ENCODE results near the gene PRKCE. TPM values are rescaled to one million over a fixed set of nuclear protein-coding genes. Genes with fewer than 3 reads are reported as not detected.

Gene PRKCE
- total and polyA plus RNA-seq, 2 of the 8 experiments (the other 6 are each of a cell fraction or from before 2014, with no cell fraction given), result 0.54 to 2.1 TPM

- FAIRE-seq, result no peak
Observed at GRCh38 chr2:45983213-45983612, 331.7 kb downstream of the PRKCE start.

More at GRCh38 chr2:45983213-45983612, 331.7 kb downstream of the PRKCE start:
- Histone ChIP-seq H2BK12ac (ENCODE audit: low read depth, low read length) (no peak overlapping the region), H3K56ac (replicated peaks; ENCODE audit: insufficient read length, low read depth, low read length) (no peak overlapping the region), H3K4me3 (ENCODE audit: extremely low read depth in 1 of 4, insufficient read depth in 2 of 4, low read depth in 3 of 4, low read length in 4 of 4) (no peak overlapping the region), H3K14ac (ENCODE audit: insufficient read length) (no peak overlapping the region), H3K23ac (ENCODE audit: insufficient read length) (no peak overlapping the region), H4K20me1 (replicated peaks in 1 of 2; ENCODE audit: control insufficient read depth in 1 of 2, insufficient read depth in 2 of 2, low read length in 2 of 2) (no peaks in the 10 kb centered on the region), H3K4me1 (replicated peaks in 1 of 4; ENCODE audit: control insufficient read depth in 3 of 4, insufficient read depth in 4 of 4, low read length in 3 of 4) (no peaks in the 10 kb centered on the region; a peak in 1 of 7 replicates), H2BK120ac (replicated peaks; ENCODE audit: low read depth, low read length) (no peak overlapping the region), H2BK15ac (ENCODE audit: low read length) (no peak overlapping the region), H3K79me2 (ENCODE audit: control insufficient read depth in 1 of 2, insufficient read depth in 2 of 2, low read length in 2 of 2) (no peaks in the 10 kb centered on the region), H3K27me3 (replicated peaks in 1 of 4; ENCODE audit: control insufficient read depth in 3 of 4, extremely low read depth in 1 of 4, insufficient read depth in 3 of 4, low read length in 3 of 4) (no peaks in the 10 kb centered on the region), H4K8ac (ENCODE audit: extremely low read depth, insufficient read depth, low read length) (no peak overlapping the region), H2AK5ac (ENCODE audit: low read depth, low read length) (no peak overlapping the region), H2BK20ac (ENCODE audit: low read length) (no peak overlapping the region), H3K27ac (ENCODE audit: low read depth, low read length) (no peak overlapping the region), H3K18ac (ENCODE audit: extremely low read depth, low read length) (no peak overlapping the region), H3K4ac (replicated peaks; ENCODE audit: insufficient read length, low read depth, low read length) (no peak overlapping the region), H4K91ac (replicated peaks; ENCODE audit: insufficient read length, low read length) (no peak overlapping the region), H3K23me2 (ENCODE audit: low read depth, low read length) (no peaks in the 10 kb centered on the region), H3K9ac (replicated peaks in 1 of 4; ENCODE audit: extremely low read depth in 1 of 4, low read depth in 3 of 4, low read length in 3 of 4) (no peak overlapping the region), H3K4me2 (ENCODE audit: insufficient read depth in 1 of 2, low read depth in 2 of 2, low read length in 2 of 2) (no peak overlapping the region), H4K5ac (ENCODE audit: insufficient read length, low read depth, low read length) (no peak overlapping the region), H3K9me3 (ENCODE audit: insufficient read depth in 2 of 2, low read depth in 1 of 2, low read length in 1 of 2) (no peaks in the 10 kb centered on the region), H3K36me3 (ENCODE audit: control insufficient read depth in 2 of 4, insufficient read depth in 4 of 4, low read length in 3 of 4) (no peaks in the 10 kb centered on the region), H2BK5ac (ENCODE audit: low read depth, low read length) (no peak overlapping the region), H2AFZ (ENCODE audit: low read length) (no peak overlapping the region), H3K79me1 (ENCODE audit: low read depth, low read length) (no peaks in the 10 kb centered on the region)
- peak in 1 of 2 experiments; percentile 17 for DNase-seq (ENCODE audit: low read depth in 1 of 2, low spot score in 2 of 2)
- 96% methylated on average over 7 of the region's 7 CpGs; no CpG with 5 or more reads in 1 of the 2 experiments for WGBS, 2 experiments (ENCODE audit: extremely low coverage in 1 of 2, insufficient coverage in 1 of 2, insufficient read length in 1 of 2, insufficient replicate concordance in 2 of 2, low coverage in 1 of 2, low lambda C conversion rate in 2 of 2, missing lambda C conversion rate in 1 of 2)
- ChIA-PET CTCF (ENCODE audit: partially characterized antibody) (interaction anchor here (0.6 kb wide), 1 partner anchor 67 kb away, joined by 3 read pairs; no protein-coding TSS in a partner anchor), POLR2A (ENCODE audit: partially characterized antibody) (interaction anchor here (1.2 kb wide), 1 partner anchor 10 kb away, joined by 3 read pairs; no protein-coding TSS in a partner anchor)
- no peak for TF ChIP-seq PHF8 (conservative IDR thresholded peaks at IDR 0.05; ENCODE audit: low read depth, low read length)
- TF ChIP-seq, protein P1, sequence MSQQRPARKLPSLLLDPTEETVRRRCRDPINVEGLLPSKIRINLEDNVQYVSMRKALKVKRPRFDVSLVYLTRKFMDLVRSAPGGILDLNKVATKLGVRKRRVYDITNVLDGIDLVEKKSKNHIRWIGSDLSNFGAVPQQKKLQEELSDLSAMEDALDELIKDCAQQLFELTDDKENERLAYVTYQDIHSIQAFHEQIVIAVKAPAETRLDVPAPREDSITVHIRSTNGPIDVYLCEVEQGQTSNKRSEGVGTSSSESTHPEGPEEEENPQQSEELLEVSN (IDR thresholded peaks at IDR 0.05), result no peak
- TF ChIP-seq CEBPB (IDR thresholded peaks at IDR 0.05; ENCODE audit: low read depth, low read length), result no peak
- TF ChIP-seq SIRT6 (IDR thresholded peaks at IDR 0.05; ENCODE audit: low read length), result no peak
